ENCODE measurements around the gene PNPLA7.

- no peak for TF ChIP-seq REST (IDR thresholded peaks at IDR 0.05; ENCODE audit: low read depth, low read length)
- no peak for TF ChIP-seq POLR2AphosphoS5 (IDR thresholded peaks at IDR 0.05; ENCODE audit: low read depth, low read length)
- no peak for TF ChIP-seq MXI1 (IDR thresholded peaks at IDR 0.05; ENCODE audit: low read depth, low read length)
- TF ChIP-seq CTCF (IDR thresholded peaks at IDR 0.05): no peak
- no peak for TF ChIP-seq RAD21 (IDR thresholded peaks at IDR 0.05; ENCODE audit: low read length)
- TF ChIP-seq EZH2phosphoT487 (IDR thresholded peaks at IDR 0.05; ENCODE audit: borderline replicate concordance, low read depth): no peak
Observed at GRCh38 chr9:137564134-137564533, 13.9 kb upstream of the PNPLA7 start.

All from SK-N-SH (cell line).